H9 (cell line): ENCODE measurements around the gene CPNE5. TPM values are rescaled to one million over a fixed set of nuclear protein-coding genes. Genes with fewer than 3 reads are reported as not detected.

ENCODE experiments used
- DNase-seq: peaks from one replicate; pipeline ENCODE4 v3.0.0-alpha.2; 2017
- H2AFZ ChIP-seq: one replicate; pipeline ENCODE4 v1.6.1; 2013; ENCODE audit warnings: mild to moderate bottlenecking, low read length, control low read depth, moderate library complexity
- H2AK5ac ChIP-seq: 2 replicates; pipeline ENCODE4 v1.6.1; 2013; ENCODE audit warnings: low read length, control low read depth, mixed read lengths; ENCODE audit not compliant: insufficient read length
- H2BK120ac ChIP-seq: one replicate; pipeline ENCODE4 v1.6.1; 2013; ENCODE audit warnings: low read depth, mild to moderate bottlenecking, low read length, control low read depth, inconsistent platforms; ENCODE audit not compliant: poor library complexity, severe bottlenecking
- H2BK12ac ChIP-seq: 2 replicates; pipeline ENCODE4 v1.6.1; 2013; ENCODE audit warnings: low read length, control low read depth, mixed read lengths, low read depth; ENCODE audit not compliant: insufficient read length
- H2BK15ac ChIP-seq: 2 replicates; pipeline ENCODE4 v1.6.1; 2013; ENCODE audit warnings: low read depth, low read length, control low read depth
- H2BK20ac ChIP-seq: one replicate; pipeline ENCODE4 v1.6.1; 2013; ENCODE audit warnings: low read depth, mild to moderate bottlenecking, low read length, control low read depth, inconsistent platforms; ENCODE audit not compliant: poor library complexity, severe bottlenecking
- H2BK5ac ChIP-seq: 2 replicates; pipeline ENCODE4 v1.6.1; 2013; ENCODE audit warnings: low read length, control low read depth, mixed read lengths; ENCODE audit not compliant: insufficient read length
- H3K14ac ChIP-seq: 2 replicates; pipeline ENCODE4 v1.6.1; 2013; ENCODE audit warnings: low read length, control low read depth; ENCODE audit not compliant: insufficient read depth
- H3K18ac ChIP-seq: 2 replicates; pipeline ENCODE4 v1.6.1; 2013; ENCODE audit warnings: low read depth, mild to moderate bottlenecking, mixed read lengths, low read length, control low read depth; ENCODE audit not compliant: insufficient read length
- H3K23ac ChIP-seq: 2 replicates; pipeline ENCODE4 v1.6.1; 2013; ENCODE audit warnings: low read length, control low read depth, mixed read lengths, low read depth; ENCODE audit not compliant: insufficient read length
- H3K23me2 ChIP-seq: 2 replicates; pipeline ENCODE4 v1.6.1; 2013; ENCODE audit warnings: low read depth, mild to moderate bottlenecking, mixed read lengths, low read length, control low read depth; ENCODE audit not compliant: insufficient read length, poor library complexity, severe bottlenecking
- H3K27ac ChIP-seq: 2 replicates; pipeline ENCODE4 v1.5.1; 2013; ENCODE audit warnings: low read length, control low read depth, mixed read lengths, low read depth; ENCODE audit not compliant: insufficient read length
- H3K27me3 ChIP-seq: 2 replicates; pipeline ENCODE4 v1.6.1; 2013; ENCODE audit warnings: low read length, control low read depth, inconsistent platforms; ENCODE audit not compliant: insufficient read depth
- H3K4ac ChIP-seq: 2 replicates; pipeline ENCODE4 v1.6.1; 2013; ENCODE audit warnings: low read depth, mild to moderate bottlenecking, control low read depth, inconsistent platforms, low read length, moderate library complexity
- H3K4me1 ChIP-seq: 2 replicates; pipeline ENCODE4 v1.6.1; 2013; ENCODE audit warnings: low read length, control low read depth, inconsistent platforms; ENCODE audit not compliant: insufficient read depth
- H3K4me2 ChIP-seq: 2 replicates; pipeline ENCODE4 v1.6.1; 2013; ENCODE audit warnings: low read length, control low read depth, mixed read lengths; ENCODE audit not compliant: insufficient read length, insufficient read depth
- H3K56ac ChIP-seq: 2 replicates; pipeline ENCODE4 v1.6.1; 2013; ENCODE audit warnings: low read depth, mild to moderate bottlenecking, mixed read lengths, low read length, control low read depth; ENCODE audit not compliant: insufficient read length
- H3K79me1 ChIP-seq: 2 replicates; pipeline ENCODE4 v1.6.1; 2013; ENCODE audit warnings: low read depth, mild to moderate bottlenecking, moderate library complexity, low read length, control low read depth, inconsistent platforms; ENCODE audit not compliant: insufficient read depth, poor library complexity, severe bottlenecking
- H3K79me2 ChIP-seq: 2 replicates; pipeline ENCODE4 v1.6.1; 2013; ENCODE audit warnings: low read length, control low read depth, inconsistent platforms; ENCODE audit not compliant: insufficient read depth
- H3K9ac ChIP-seq: 2 replicates; pipeline ENCODE4 v1.6.1; 2013; ENCODE audit warnings: low read length, control low read depth, mixed read lengths; ENCODE audit not compliant: insufficient read length; ENCODE audit errors: extremely low read depth
- H3K9me3 ChIP-seq: one replicate; pipeline ENCODE4 v1.6.1; 2013; ENCODE audit warnings: low read depth, low read length, inconsistent platforms; ENCODE audit not compliant: control insufficient read depth
- H3T11ph ChIP-seq: one replicate; pipeline ENCODE4 v1.6.1; 2013; ENCODE audit warnings: mild to moderate bottlenecking, low read length, control low read depth, inconsistent platforms
- H4K20me1 ChIP-seq: one replicate; pipeline ENCODE4 v1.6.1; 2013; ENCODE audit not compliant: control insufficient read depth, insufficient read length, insufficient read depth
- H4K5ac ChIP-seq: 2 replicates; pipeline ENCODE4 v1.6.1; 2013; ENCODE audit warnings: low read depth, mild to moderate bottlenecking, mixed read lengths, low read length, control low read depth; ENCODE audit not compliant: insufficient read length
- H4K8ac ChIP-seq: replicated peaks from 2 replicates; pipeline ENCODE4 v1.6.1; 2013; ENCODE audit warnings: low read length, control low read depth, mixed read lengths, low read depth; ENCODE audit not compliant: insufficient read length
- H4K91ac ChIP-seq: 2 replicates; pipeline ENCODE4 v1.6.1; 2013; ENCODE audit warnings: low read depth, mild to moderate bottlenecking, moderate library complexity, mixed read lengths, low read length, control low read depth; ENCODE audit not compliant: insufficient read length
- H3K27ac Mint-ChIP-seq, 3 experiments: 2 replicates in 2 of 3; 3 replicates in 1 of 3; pipeline ENCODE4 v1.8.0; 2020 to 2021; ENCODE audit warnings: mixed read lengths in 3 of 3, mild to moderate bottlenecking in 1 of 3, moderate library complexity in 1 of 3
- H3K27me3 Mint-ChIP-seq: 2 replicates; pipeline ENCODE4 v1.8.0; 2021; ENCODE audit warnings: low read depth, mild to moderate bottlenecking, moderate library complexity, mixed read lengths
- H3K36me3 Mint-ChIP-seq, 3 experiments: 2 replicates in 2 of 3; 3 replicates in 1 of 3; pipeline ENCODE4 v1.8.0; 2020 to 2021; ENCODE audit warnings: low read depth in 3 of 3, mixed read lengths in 3 of 3; ENCODE audit not compliant: insufficient read depth in 1 of 3
- H3K4me1 Mint-ChIP-seq, 2 experiments: 2 replicates each; pipeline ENCODE4 v1.8.0; 2020; ENCODE audit warnings: mixed read lengths in 2 of 2
- H3K4me3 Mint-ChIP-seq, 2 experiments: 2 replicates in 1 of 2; 3 replicates in 1 of 2; pipeline ENCODE4 v1.8.0; 2020 to 2021; ENCODE audit warnings: mild to moderate bottlenecking in 2 of 2, mixed read lengths in 2 of 2, moderate library complexity in 1 of 2
- H3K9me3 Mint-ChIP-seq, 2 experiments: 2 replicates in 1 of 2; 3 replicates in 1 of 2; pipeline ENCODE4 v1.8.0; 2020; ENCODE audit warnings: mild to moderate bottlenecking in 2 of 2, mixed read lengths in 2 of 2, moderate library complexity in 1 of 2
- CTCF ChIP-seq: fragments of 200-600 bp; sonication (generic); conservative IDR thresholded peaks from 3 replicates; pipeline ENCODE4 v1.8.0; 2021; ENCODE audit warnings: antibody characterized with exemption, mild to moderate bottlenecking
- WGBS: extraction: QIAGEN DNeasy Blood & Tissue Kit; methylation state at CpG from one replicate; pipeline ENCODE4 v1.1.7; 2013; ENCODE audit warnings: missing lambda C conversion rate, low lambda C conversion rate, mixed read lengths; ENCODE audit not compliant: insufficient read length; ENCODE audit errors: extremely low coverage; 5-methylcytosine and 5-hydroxymethylcytosine counted together
- total RNA-seq: library from RNA; stranded (reverse); gene quantifications from 2 replicates; pipeline ENCODE4 v1.2.1, GENCODE V29; 2021

The CPNE5 gene
- total RNA-seq, 1 experiment from 2014 or later: 0.52 TPM

DNA sequence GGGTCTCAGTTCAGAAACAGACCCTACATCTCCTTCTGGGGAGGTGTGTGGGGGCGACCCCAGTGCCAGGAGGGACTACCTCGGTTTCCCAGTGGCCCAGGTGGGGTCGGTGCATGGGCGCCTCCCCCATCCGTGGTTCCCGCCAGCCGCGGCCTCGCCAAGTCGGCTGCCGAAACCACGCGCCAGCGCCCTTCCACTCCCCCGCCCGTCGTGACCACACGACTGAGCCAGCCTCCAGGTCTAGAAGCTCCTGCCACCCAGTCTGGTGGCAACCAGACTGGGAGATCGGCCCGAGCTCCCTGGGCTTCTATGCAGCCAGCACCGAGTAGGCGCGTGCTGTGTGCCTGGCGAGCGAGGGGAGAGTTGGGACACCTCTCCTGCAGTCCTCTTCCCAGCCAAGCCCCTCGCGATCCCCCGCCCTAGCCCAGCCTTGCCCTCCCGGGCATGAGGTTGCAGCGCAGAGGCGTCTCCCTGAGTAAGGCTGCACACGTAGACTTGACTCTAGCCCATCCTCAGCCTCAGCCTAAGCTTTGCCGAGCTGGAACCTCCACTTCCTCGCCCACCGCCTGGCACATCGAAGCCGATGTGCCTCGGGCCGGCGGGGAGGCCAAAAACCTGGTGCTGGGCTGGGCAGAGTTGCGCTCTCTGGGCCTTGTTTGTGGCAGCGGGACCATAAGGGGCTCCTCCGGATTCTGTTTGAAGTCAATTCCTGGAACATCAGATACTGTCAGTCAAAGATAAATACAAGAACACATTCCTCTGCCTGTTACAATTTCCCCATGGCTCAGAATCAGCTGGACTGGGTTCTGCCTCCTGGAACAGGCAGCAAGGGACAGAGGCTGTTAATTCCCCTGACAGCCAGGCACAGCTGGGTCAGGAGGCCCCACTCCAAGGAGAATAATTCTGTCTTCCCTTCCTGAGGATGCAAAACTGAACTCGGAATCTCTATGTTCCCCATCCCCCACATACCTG lies 1.5 kb upstream of the CPNE5 start:
- Mint-ChIP-seq H3K9me3 (no peaks in the 10 kb centered on the region), H3K27me3 (peaks cover 73% of the 10 kb centered on the region), H3K4me1 (peaks cover 13 to 18% of the 10 kb centered on the region in 2 experiments), H3K36me3 (no peaks in the 10 kb centered on the region; a peak in 1 of 7 replicates), H3K27ac (no peak overlapping the region), H3K4me3 (peak overlapping the region; percentile 70 to 94)
- peaks cover 17% of the 10 kb centered on the region for H3K23me2 ChIP-seq
- no peak overlapping the region for H3K14ac ChIP-seq
- no peak overlapping the region for H2BK5ac ChIP-seq
- no peak overlapping the region for H3K4ac ChIP-seq
- H4K20me1 ChIP-seq: no peaks in the 10 kb centered on the region
- H3K23ac ChIP-seq: no peak overlapping the region
- no peaks in the 10 kb centered on the region for H3K79me1 ChIP-seq
- peak overlapping the region; percentile 58 for H3K4me2 ChIP-seq
- H4K5ac ChIP-seq: no peak overlapping the region
- H3K18ac ChIP-seq: no peak overlapping the region
- H2BK12ac ChIP-seq: no peak overlapping the region
- no peak overlapping the region for H2AFZ ChIP-seq
- H4K8ac ChIP-seq: no peak overlapping the region
- peak; percentile 63 for DNase-seq
- TF ChIP-seq CTCF: no peak
- H3K9ac ChIP-seq: no peak overlapping the region
- no CpG with 5 or more reads among the region's 44 CpGs for WGBS
- H2BK15ac ChIP-seq: no peak overlapping the region
- H3K27me3 ChIP-seq: peaks cover 28% of the 10 kb centered on the region; the same call in 1 of the 2 replicates
- no peaks in the 10 kb centered on the region for H3K4me1 ChIP-seq
- H3K27ac ChIP-seq: no peak overlapping the region
- H3K56ac ChIP-seq: no peak overlapping the region
- H2AK5ac ChIP-seq: no peak overlapping the region
- no peaks in the 10 kb centered on the region for H3K9me3 ChIP-seq
- H2BK20ac ChIP-seq: no peak overlapping the region
- no peak overlapping the region for H4K91ac ChIP-seq
- no peak overlapping the region for H2BK120ac ChIP-seq
- H3T11ph ChIP-seq: no peak overlapping the region
- no peaks in the 10 kb centered on the region for H3K79me2 ChIP-seq
